PC-9 (cell line): Measurements from ENCODE around the gene CTIF. TPM values are rescaled to one million over a fixed set of nuclear protein-coding genes. Genes with fewer than 3 reads are reported as not detected.

Experiments used
- BruUV-seq: library from RNA; stranded (reverse); fragments of 400-500 nt; replicated peaks from 2 replicates; lab custom pipeline; 2021; lab: Mats Ljungman, UMichigan
- CTCF ChIA-PET: fragments of 300-600 bp; sonication (Branson Sonifier 250); formaldehyde crosslinking; loops from one replicate; lab custom pipeline; 2022; ENCODE audit warnings: antibody characterized with exemption; lab: Charles Lee
- POLR2A ChIA-PET: fragments of 300-600 bp; sonication (Branson Sonifier 250); formaldehyde crosslinking; loops from one replicate; lab custom pipeline; 2022; ENCODE audit warnings: antibody characterized with exemption; ENCODE audit not compliant: unreplicated experiment; lab: Charles Lee
- DNase-seq, 2 experiments: peaks; one replicate each; pipeline versions ENCODE4 v3.0.0 to v3.0.0-alpha.2; 2015 to 2022; ENCODE audit warnings: mixed read lengths in 1 of 2
- H2AFZ ChIP-seq: fragments of 200-600 bp; sonication (generic); 2 replicates; pipeline ENCODE4 v1.8.1; 2017; ENCODE audit warnings: antibody characterized with exemption
- H3F3A ChIP-seq: fragments of 200-600 bp; sonication (generic); 2 replicates; pipeline ENCODE4 v1.8.1; 2017; ENCODE audit warnings: antibody characterized with exemption, mild to moderate bottlenecking, low read depth; ENCODE audit not compliant: insufficient read depth
- H3K27ac ChIP-seq: fragments of 200-600 bp; sonication (generic); 2 replicates; pipeline ENCODE4 v1.6.1; 2016; ENCODE audit warnings: mixed run types
- H3K27me3 ChIP-seq: fragments of 200-600 bp; sonication (generic); 2 replicates; pipeline ENCODE4 v1.6.1; 2016; ENCODE audit warnings: low read depth, mixed run types; ENCODE audit not compliant: insufficient read depth
- H3K36me3 ChIP-seq: fragments of 200-600 bp; sonication (generic); 2 replicates; pipeline ENCODE4 v1.6.1; 2016; ENCODE audit warnings: low read depth, mixed run types
- H3K4me1 ChIP-seq: fragments of 200-600 bp; sonication (generic); replicated peaks from 2 replicates; pipeline ENCODE4 v1.6.1; 2016; ENCODE audit warnings: mixed run types; ENCODE audit not compliant: insufficient read depth
- H3K4me2 ChIP-seq: fragments of 200-600 bp; sonication (generic); 2 replicates; pipeline ENCODE4 v1.6.1; 2017; ENCODE audit warnings: mixed run types
- H3K4me3 ChIP-seq: fragments of 200-600 bp; sonication (generic); 2 replicates; pipeline ENCODE4 v1.6.1; 2016; ENCODE audit warnings: mixed run types
- H3K79me2 ChIP-seq: fragments of 200-600 bp; sonication (generic); 2 replicates; pipeline ENCODE4 v1.6.1; 2017; ENCODE audit warnings: low read depth, mixed run types
- H3K9me2 ChIP-seq: fragments of 200-600 bp; sonication (generic); 2 replicates; pipeline ENCODE4 v1.8.1; 2017; ENCODE audit warnings: mild to moderate bottlenecking; ENCODE audit not compliant: insufficient read depth
- H3K9me3 ChIP-seq: fragments of 200-600 bp; sonication (generic); 2 replicates; pipeline ENCODE4 v1.8.1; 2016; ENCODE audit warnings: low read depth; ENCODE audit not compliant: insufficient read depth
- H4K20me1 ChIP-seq: fragments of 200-600 bp; sonication (generic); 2 replicates; pipeline ENCODE4 v1.8.1; 2017; ENCODE audit not compliant: insufficient read depth
- CTCF ChIP-seq: fragments of 200-600 bp; sonication (generic); conservative IDR thresholded peaks from 2 replicates; pipeline ENCODE4 v1.6.1; 2017; ENCODE audit warnings: mixed run types, antibody characterized with exemption, mild to moderate bottlenecking, moderate library complexity
- EZH2 ChIP-seq: fragments of 200-600 bp; sonication (generic); IDR thresholded peaks from 2 replicates; pipeline ENCODE4 v1.8.0; 2017; ENCODE audit warnings: antibody characterized with exemption, low read depth
- intact Hi-C: fragments of 100-400 bp; cut with micrococcal nuclease; formaldehyde crosslinking; loops from one replicate; pipeline ENCODE4 v1.10.0; 2022; ENCODE audit not compliant: unreplicated experiment
- total RNA-seq: library from RNA; stranded (reverse); gene quantifications from 2 replicates; pipeline ENCODE4 v1.2.3, GENCODE V29; 2021

CTIF gene
- total RNA-seq, 1 experiment from 2014 or later: 26.2 TPM

- no peaks in the 10 kb centered on the region for H3K27me3 ChIP-seq
- H3K27ac ChIP-seq: no peak overlapping the region
- no TSS peak for BruUV-seq
- no peaks in the 10 kb centered on the region for H3K9me2 ChIP-seq
- no peaks in the 10 kb centered on the region for H3K9me3 ChIP-seq
- CTCF ChIA-PET: no interaction called here
- no peaks in the 10 kb centered on the region for H3K79me2 ChIP-seq
- TF ChIP-seq CTCF (no peak), EZH2 (no peak)
- POLR2A ChIA-PET: no interaction called here
- no peak for DNase-seq
- no peak overlapping the region for H2AFZ ChIP-seq
- no peaks in the 10 kb centered on the region for H3K36me3 ChIP-seq
- H4K20me1 ChIP-seq: no peaks in the 10 kb centered on the region
- no peaks in the 10 kb centered on the region for H3K4me1 ChIP-seq
- H3K4me2 ChIP-seq: no peak overlapping the region
- no peak overlapping the region for H3K4me3 ChIP-seq
- intact Hi-C loops: no loop called here
- H3F3A ChIP-seq: no peaks in the 10 kb centered on the region
These were observed 259.8 kb downstream of the CTIF start for GRCh38 chr18:48798334-48799245.

- no peak overlapping the region for H3K4me3 ChIP-seq
- DNase-seq: no peak
- no peaks in the 10 kb centered on the region for H3K4me1 ChIP-seq
- intact Hi-C loops: no loop called here
- TF ChIP-seq EZH2 (no peak), CTCF (no peak)
- H3K9me3 ChIP-seq: no peaks in the 10 kb centered on the region
- H3K27me3 ChIP-seq: no peaks in the 10 kb centered on the region
- no peaks in the 10 kb centered on the region for H3K36me3 ChIP-seq
- H3K27ac ChIP-seq: no peak overlapping the region
- POLR2A ChIA-PET: no interaction called here
- H3F3A ChIP-seq: no peaks in the 10 kb centered on the region
- H3K9me2 ChIP-seq: no peaks in the 10 kb centered on the region
- no TSS peak for BruUV-seq
- no peaks in the 10 kb centered on the region for H3K79me2 ChIP-seq
- no peak overlapping the region for H2AFZ ChIP-seq
- H4K20me1 ChIP-seq: no peaks in the 10 kb centered on the region
- CTCF ChIA-PET: no interaction called here
- no peak overlapping the region for H3K4me2 ChIP-seq
These were observed 261.0 kb downstream of the CTIF start for GRCh38 chr18:48799724-48800315.

GRCh38 chr18:48800466-48800865 lies 261.6 kb downstream of the CTIF start:
- Histone ChIP-seq H3K4me1 (no peaks in the 10 kb centered on the region), H3K79me2 (no peaks in the 10 kb centered on the region), H2AFZ (no peak overlapping the region), H3K27ac (no peak overlapping the region), H3K36me3 (no peaks in the 10 kb centered on the region), H3K4me2 (no peak overlapping the region), H4K20me1 (no peaks in the 10 kb centered on the region), H3K4me3 (no peak overlapping the region), H3F3A (no peaks in the 10 kb centered on the region), H3K9me2 (no peaks in the 10 kb centered on the region), H3K9me3 (no peaks in the 10 kb centered on the region), H3K27me3 (no peaks in the 10 kb centered on the region)
- intact Hi-C loops: no loop called here
- BruUV-seq: no TSS peak
- POLR2A ChIA-PET: no interaction called here
- TF ChIP-seq CTCF: no peak
- TF ChIP-seq EZH2: no peak
- no peak for DNase-seq
- CTCF ChIA-PET: no interaction called here
